HepG2 (cell line): ENCODE measurements around the gene CDH23. TPM values are rescaled to one million over a fixed set of nuclear protein-coding genes. Genes with fewer than 3 reads are reported as not detected.
A peak's percentile ranks its signal among the peaks of the same experiment; 100 is the strongest.

Experiments used
- DBP ChIP-seq: sonication (generic); formaldehyde crosslinking; IDR thresholded peaks from 2 replicates; pipeline ENCODE4 v1.4.0; 2020; ENCODE audit warnings: missing genetic modification reagents; ENCODE audit errors: not compliant biosample characterization
- GATAD2A ChIP-seq: IDR thresholded peaks from 2 replicates; pipeline ENCODE4 v1.6.1; 2016
- HMGXB3 ChIP-seq: sonication (generic); formaldehyde crosslinking; IDR thresholded peaks from 2 replicates; pipeline ENCODE4 v1.4.0; 2020; ENCODE audit warnings: missing genetic modification reagents, borderline replicate concordance
- MAFF ChIP-seq: IDR thresholded peaks from 2 replicates; pipeline ENCODE4 v1.6.1; 2011; ENCODE audit warnings: low read depth, low read length, improper control_type of control experiment
- RBAK ChIP-seq: sonication (generic); formaldehyde crosslinking; IDR thresholded peaks from 2 replicates; pipeline ENCODE4 v1.5.1; 2020; ENCODE audit warnings: mild to moderate bottlenecking, missing genetic modification reagents
- ZNF142 ChIP-seq: sonication (generic); formaldehyde crosslinking; IDR thresholded peaks from 2 replicates; pipeline ENCODE4 v1.4.0; 2020; ENCODE audit warnings: missing genetic modification reagents
- ZNF318 ChIP-seq: sonication (generic); formaldehyde crosslinking; IDR thresholded peaks from 2 replicates; pipeline ENCODE4 v1.4.0; 2020; ENCODE audit warnings: mild to moderate bottlenecking, missing genetic modification reagents
- ZNF557 ChIP-seq: sonication (generic); formaldehyde crosslinking; IDR thresholded peaks from 2 replicates; pipeline ENCODE4 v1.4.0; 2020; ENCODE audit warnings: missing genetic modification reagents
- polyA plus RNA-seq, 8 experiments: library from polyadenylated mRNA; depleted of rRNA in 3 of 8; stranded (reverse) in 7 of 8; unstranded in 1 of 8; fragments of >200 nt; fragmentation: Illumina TruSeq in 4 of 8; extraction: Trizol in 4 of 8; gene quantifications; 2 replicates each; pipeline versions ENCODE4 v1.2.1 to v1.2.3, GENCODE V29; 2011 to 2016; ENCODE audit warnings: low read depth in 4 of 8, missing spikeins in 1 of 8, mixed read lengths in 1 of 8; ENCODE audit not compliant: insufficient read depth in 1 of 8
- total RNA-seq, 5 experiments: library from RNA; depleted of rRNA; stranded (reverse); fragments of >200 nt; fragmentation: Illumina TruSeq; extraction: Trizol; gene quantifications; 2 replicates each; pipeline ENCODE4 v1.2.3, GENCODE V29; 2016; ENCODE audit warnings: low read depth in 1 of 5

Gene CDH23
- total and polyA plus RNA-seq, 2 of the 13 experiments (the other 11 are each of a cell fraction or from before 2014, with no cell fraction given): 0.13 TPM; not detected in 1

GRCh38 chr10:71347587-71348395, 48.9 kb upstream of the CDH23 start (continued):
- TF ChIP-seq ZNF318 (peak; percentile 50; the same call in 1 of the 2 replicates), MAFF (peak; percentile 61), HMGXB3 (0 out of 2 replicates have a peak, but pooled peaks have one; percentile 15), ZNF557 (CRISPR knock-in tag) (peak; percentile 68; the same call in 1 of the 2 replicates), RBAK (CRISPR knock-in tag) (no peak), ZNF142 (CRISPR knock-in tag) (peak; percentile 86), GATAD2A (CRISPR knock-in tag) (peak; percentile 84), DBP (CRISPR knock-in tag) (peak; percentile 36)
